GM20431 (cell line): Measurements from ENCODE around the gene FOLR2.
"Not testable (repeated sequence)": the region's sequence is repeated elsewhere in the genome, so short reads cannot be mapped to it uniquely, and the experiment has no call there.

Experiments
- in situ Hi-C: fragments of 300-500 bp; cut with MseI, MboI; formaldehyde crosslinking; loops from one replicate; pipeline ENCODE4 v1.15.0; 2020; ENCODE audit warnings: low sequenced_read_pairs; ENCODE audit not compliant: unreplicated experiment

The FOLR2 gene

GRCh38 chr11:72204886-72205285 is 11.7 kb upstream of the FOLR2 start:
- in situ Hi-C loops: no loop called here

- in situ Hi-C loops: not testable (repeated sequence)
Measured at GRCh38 chr11:72206794-72207193, 9.8 kb upstream of the FOLR2 start.

DNA sequence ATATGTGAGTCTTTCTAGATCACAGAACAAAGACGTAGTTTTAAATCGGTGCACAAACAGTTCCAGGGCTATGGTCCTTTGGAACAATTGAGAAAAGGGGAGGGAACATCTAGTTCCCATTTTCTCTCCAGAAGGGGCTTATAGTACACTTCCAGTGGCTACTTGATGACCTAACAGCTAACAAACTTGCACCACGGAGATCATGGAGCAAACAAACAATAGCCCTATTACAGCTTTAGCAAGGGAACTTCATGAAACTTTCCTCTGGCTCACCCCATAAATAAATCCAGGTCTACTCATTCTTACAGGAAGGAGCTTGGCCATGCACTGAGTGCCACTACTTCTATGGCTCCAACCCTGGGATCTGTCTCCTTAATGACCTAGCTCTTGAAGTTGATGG is 8.3 kb upstream of the FOLR2 start:
- in situ Hi-C loops: no loop called here

DNA sequence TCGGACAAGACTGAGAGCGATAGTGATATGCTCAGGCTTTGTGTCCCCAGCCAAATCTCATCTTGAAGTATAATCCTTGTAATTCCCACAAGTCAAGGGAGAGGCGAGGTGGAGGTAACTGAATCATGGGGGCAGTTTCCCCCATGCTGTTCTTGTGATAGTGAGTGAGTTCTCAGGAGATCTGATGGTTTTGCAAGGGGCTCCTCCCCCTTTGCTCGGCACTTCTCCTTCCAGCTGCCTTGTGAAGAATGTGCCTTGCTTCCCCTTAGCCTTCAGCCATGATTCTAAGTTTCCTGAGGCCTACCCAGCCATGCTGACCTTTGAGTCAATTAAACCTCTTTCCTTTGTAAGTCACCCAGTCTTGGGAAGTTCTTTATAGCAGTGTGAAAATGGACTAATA is 7.5 kb upstream of the FOLR2 start:
- in situ Hi-C loops: no loop called here

DNA sequence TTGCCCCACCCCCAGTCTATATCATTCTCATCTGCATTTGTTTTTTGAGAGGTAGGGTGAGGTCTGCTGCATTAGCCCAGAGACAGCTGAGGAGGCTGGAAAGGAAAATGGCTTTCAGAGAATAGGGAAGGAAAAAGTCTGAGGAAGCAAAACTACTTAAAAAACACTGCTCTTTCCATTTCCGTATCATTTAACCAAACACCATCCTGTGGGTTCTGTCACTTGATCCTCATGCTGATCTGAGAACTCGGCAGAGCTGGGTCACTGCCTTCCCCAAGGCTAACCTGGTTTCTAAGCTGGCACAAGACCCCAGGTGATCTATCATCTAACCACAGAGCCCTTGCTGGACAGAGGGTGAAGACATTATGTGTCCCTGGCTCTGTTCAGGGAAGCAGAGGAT is 1.2 kb downstream of the FOLR2 start:
- in situ Hi-C loops: no loop called here

GRCh38 chr11:72218251-72218745 is 1.7 kb downstream of the FOLR2 start:
- in situ Hi-C loops: no loop called here

DNA sequence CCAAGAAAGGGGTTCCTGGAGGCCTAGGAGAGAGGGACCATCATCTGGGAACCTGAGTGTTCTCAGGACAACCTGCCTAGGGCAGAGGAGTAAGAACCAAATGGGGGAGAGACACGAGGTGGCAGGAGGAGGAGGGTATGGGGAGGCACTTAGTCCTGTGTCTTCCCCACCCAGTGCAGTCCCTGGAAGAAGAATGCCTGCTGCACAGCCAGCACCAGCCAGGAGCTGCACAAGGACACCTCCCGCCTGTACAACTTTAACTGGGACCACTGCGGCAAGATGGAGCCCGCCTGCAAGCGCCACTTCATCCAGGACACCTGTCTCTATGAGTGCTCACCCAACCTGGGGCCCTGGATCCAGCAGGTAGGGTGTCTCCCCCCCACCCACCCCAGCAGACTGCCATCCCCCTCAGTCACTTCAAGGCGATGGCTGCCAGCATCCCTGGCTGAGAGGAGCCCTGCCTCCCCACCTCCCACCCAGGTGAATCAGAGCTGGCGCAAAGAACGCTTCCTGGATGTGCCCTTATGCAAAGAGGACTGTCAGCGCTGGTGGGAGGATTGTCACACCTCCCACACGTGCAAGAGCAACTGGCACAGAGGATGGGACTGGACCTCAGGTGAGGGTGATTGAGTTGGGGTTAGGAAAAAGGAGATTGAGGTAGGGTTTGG is 4.2 kb downstream of the FOLR2 start:
- in situ Hi-C loops: no loop called here

DNA sequence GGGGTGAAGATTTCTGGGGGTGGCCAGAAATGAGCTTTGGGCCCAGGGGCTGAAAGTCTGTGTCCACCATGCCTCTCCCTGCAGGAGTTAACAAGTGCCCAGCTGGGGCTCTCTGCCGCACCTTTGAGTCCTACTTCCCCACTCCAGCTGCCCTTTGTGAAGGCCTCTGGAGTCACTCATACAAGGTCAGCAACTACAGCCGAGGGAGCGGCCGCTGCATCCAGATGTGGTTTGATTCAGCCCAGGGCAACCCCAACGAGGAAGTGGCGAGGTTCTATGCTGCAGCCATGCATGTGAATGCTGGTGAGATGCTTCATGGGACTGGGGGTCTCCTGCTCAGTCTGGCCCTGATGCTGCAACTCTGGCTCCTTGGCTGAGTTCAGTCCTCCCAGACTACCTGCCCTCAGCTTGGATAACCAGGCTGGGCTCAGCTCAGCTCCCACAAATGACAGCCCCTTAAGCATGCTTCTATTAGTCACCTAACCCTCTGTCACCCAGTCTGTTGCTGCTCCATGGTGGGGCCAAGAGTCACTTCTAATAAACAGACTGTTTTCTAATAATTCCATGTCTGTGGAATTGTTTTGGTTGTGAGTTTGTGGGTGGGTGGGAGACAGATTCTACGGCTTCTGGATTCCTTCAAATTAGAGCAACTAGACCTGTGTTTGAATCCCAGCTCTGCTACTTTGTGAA is 4.9 kb downstream of the FOLR2 start:
- in situ Hi-C loops: no loop called here

- in situ Hi-C loops: no loop called here
Measured at GRCh38 chr11:72222106-72222891, 5.7 kb downstream of the FOLR2 start.

- in situ Hi-C loops: no loop called here
Measured at GRCh38 chr11:72222907-72223614, 6.5 kb downstream of the FOLR2 start.

DNA sequence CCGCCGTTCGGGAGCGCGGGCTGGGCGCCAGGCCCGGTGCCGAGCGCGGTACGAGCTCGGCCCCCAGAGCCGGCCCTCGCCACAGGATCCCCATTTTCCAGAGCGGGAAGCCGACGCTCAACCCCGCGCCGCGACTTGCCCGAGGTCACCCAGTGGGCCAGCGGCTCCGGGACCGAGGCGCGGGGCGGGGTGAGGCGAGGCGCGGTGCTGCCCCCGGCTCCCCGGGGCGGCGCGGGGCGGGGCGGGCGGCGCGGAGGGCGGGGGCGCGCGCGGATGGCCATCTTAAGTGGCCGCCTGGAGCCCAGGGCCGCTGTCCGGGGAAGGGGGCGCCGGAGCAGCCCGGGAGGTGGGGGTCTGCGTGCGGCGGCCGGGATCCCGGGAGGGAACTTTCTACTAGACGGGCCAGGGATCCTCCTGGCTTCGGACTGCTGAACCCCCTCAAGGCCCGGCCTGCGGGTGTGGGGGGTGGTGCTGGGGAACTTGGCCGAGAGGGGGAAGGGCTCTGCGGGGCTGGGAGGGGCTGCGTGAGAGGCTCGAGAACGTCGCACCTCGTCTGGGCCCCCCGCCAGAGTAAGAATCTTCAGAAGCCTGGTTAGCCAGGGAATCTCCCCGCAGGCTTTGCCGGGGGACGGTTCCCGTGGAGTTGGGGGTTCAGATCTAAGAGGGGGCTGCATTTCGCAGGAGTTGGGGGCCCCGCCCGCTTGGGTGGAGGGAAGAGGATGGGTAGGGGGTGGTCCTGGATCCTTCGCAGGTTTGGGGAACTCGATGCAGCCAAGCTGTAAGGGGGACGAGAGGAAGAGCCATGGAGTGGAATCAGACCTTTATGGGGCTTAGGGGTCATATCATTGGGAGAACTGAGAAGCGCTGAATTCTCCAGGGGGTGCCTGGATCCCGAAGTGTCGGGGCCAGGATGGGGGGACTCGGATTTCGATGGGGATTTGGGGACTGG is 7.3 kb downstream of the FOLR2 start:
- in situ Hi-C loops: no loop called here

DNA sequence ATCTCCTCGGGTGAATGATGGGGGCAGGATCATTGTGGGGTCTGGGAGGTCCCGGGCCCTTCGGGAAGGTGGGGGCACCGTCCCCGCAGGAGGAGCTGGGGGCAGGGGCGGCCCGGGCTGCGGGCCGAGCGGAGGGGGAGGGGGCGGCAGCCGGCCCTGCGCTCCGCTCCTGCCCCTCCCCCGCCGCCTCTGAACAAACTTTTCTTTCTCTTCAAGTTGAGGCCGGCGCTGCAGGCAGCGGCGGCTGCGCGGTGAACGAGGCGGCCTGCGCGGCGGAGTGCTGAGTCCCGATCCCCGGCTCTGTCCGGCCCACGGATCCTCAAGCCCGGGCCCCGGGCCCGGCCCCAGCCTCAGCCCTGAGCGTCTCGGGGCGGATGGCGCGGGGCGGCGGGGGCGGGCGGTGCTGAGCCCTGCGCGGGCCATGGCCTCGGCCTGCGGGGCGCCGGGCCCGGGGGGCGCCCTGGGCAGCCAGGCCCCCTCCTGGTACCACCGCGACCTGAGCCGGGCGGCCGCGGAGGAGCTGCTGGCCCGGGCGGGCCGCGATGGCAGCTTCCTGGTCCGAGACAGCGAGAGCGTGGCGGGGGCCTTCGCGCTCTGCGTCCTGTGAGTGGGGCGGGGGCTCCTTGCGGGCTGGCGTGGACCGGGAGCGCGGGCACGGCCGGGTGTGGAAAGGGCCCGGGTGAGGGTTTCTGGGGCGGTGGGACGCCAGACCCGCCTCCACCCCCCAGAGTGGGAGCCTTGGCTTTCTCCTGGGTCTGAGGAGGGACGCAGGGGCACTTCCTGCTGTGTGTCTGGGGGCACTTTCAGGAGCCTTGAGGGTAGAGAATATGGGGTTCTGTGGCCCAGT is 8.2 kb downstream of the FOLR2 start, which contains the start of gene INPPL1:
TSS of gene INPPL1 (plus strand) at position 204 of the 847 bp plus-strand sequence. CDS start at position 422, 218 bp downstream.
- in situ Hi-C loops: no loop called here

DNA sequence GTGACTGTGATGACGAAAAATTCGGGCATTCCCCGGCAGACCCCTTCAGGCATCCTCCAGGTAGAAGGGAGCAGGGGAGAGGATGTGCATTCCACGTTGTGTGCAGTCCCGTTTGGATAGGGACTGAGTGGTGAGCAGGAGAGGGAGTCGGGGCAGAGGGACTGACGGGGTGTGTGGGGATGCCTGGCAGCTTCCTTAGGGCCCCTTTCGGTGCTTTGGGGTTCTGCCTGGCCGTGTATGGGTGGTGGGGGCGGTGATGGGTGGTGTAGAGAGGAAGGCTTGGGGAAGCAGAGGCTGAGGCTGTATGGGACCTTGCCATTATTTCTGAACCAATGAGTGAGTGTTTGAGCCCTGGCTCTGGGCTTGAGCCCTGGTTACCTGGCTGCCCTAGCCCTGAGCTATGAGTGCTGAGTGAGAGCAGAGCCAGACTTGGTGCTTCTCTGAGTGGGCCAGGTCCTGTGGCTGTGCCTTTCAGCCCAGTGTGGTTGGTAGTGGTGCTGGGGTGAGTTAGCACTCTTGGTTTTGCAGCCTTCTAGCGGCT is 8.9 kb downstream of the FOLR2 start:
- in situ Hi-C loops: no loop called here

- in situ Hi-C loops: no loop called here
Measured at GRCh38 chr11:72226701-72227100, 10.1 kb downstream of the FOLR2 start.

- in situ Hi-C loops: no loop called here
Measured at GRCh38 chr11:72227316-72228228, 11.0 kb downstream of the FOLR2 start.

DNA sequence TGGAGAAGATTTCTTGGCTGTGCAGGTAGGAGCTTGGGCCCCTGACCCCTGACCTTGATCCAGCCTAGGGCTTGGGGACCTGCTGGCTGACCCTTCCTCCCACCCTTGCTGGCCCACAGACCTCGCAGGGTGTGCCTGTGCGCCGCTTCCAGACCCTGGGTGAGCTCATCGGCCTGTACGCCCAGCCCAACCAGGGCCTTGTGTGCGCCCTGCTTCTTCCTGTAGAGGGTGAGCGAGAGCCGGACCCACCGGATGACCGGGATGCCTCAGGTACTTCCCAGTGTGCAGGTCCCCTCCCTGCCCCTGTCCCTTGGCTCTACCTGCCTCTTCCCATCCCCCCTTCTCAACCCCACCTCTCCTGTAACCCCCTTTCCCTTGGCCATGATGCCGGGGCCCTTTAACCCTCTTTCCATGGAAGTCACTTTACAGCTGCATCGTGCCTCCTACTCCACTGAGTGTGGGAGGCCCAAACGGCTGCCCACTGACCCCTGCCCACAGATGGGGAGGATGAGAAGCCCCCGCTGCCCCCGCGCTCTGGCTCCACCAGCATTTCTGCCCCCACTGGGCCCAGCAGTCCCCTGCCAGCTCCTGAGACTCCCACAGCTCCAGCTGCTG is 11.7 kb downstream of the FOLR2 start:
- in situ Hi-C loops: no loop called here

DNA sequence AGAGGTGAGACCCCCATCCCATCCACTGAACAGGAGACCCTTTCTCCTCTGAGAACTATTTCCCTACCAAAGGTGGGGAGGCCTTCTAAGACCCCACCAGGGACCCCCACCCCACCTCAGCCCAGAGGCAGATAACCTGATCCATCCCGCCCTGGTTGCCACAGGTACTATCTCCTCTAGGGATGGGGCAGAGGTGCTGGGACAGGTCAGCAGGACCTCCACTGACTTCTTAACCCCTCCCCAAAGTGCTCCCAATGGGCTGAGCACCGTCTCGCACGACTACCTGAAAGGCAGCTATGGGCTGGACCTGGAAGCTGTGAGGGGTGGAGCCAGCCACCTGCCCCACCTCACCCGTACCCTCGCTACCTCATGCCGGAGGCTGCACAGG is 12.2 kb downstream of the FOLR2 start:
- in situ Hi-C loops: no loop called here
